Muscle layer of colon (tissue), 2 donors: ENCODE data around the gene CC2D1A.

ENCODE experiments used
- H3K27ac ChIP-seq: one replicate; pipeline ENCODE4 v1.7.0; 2013; ENCODE audit warnings: low read depth, mild to moderate bottlenecking, low read length, moderate library complexity
- H3K27me3 ChIP-seq, 2 donors: one replicate each; pipeline ENCODE4 v1.7.0; 2013; ENCODE audit warnings: low read length in 2 of 2, mild to moderate bottlenecking in 2 of 2; ENCODE audit not compliant: insufficient read depth in 2 of 2, control insufficient read depth in 1 of 2
- H3K36me3 ChIP-seq: one replicate; pipeline ENCODE4 v1.7.0; 2013; ENCODE audit warnings: mild to moderate bottlenecking, low read length; ENCODE audit not compliant: insufficient read depth
- H3K4me1 ChIP-seq: one replicate; pipeline ENCODE4 v1.7.0; 2013; ENCODE audit warnings: mild to moderate bottlenecking, low read length; ENCODE audit not compliant: insufficient read depth
- H3K4me3 ChIP-seq, 2 donors: one replicate each; pipeline ENCODE4 v1.7.0; 2013; ENCODE audit warnings: low read length in 2 of 2, low read depth in 1 of 2, mild to moderate bottlenecking in 1 of 2, moderate library complexity in 1 of 2
- H3K9ac ChIP-seq: one replicate; pipeline ENCODE4 v1.7.0; 2013; ENCODE audit warnings: low read length
- H3K9me3 ChIP-seq: one replicate; pipeline ENCODE4 v1.7.0; 2013; ENCODE audit warnings: mild to moderate bottlenecking, low read length
- donor health status: abdominal sarcoma.
- donor health status: Adenocarcinoma of cecum.

CC2D1A gene

GRCh38 chr19:13881251-13881691 lies 24.7 kb upstream of the CC2D1A start:
- Histone ChIP-seq H3K36me3 (no peaks in the 10 kb centered on the region), H3K4me3 (no peak overlapping the region), H3K9me3 (no peaks in the 10 kb centered on the region), H3K9ac (no peak overlapping the region), H3K4me1 (peaks cover 18% of the 10 kb centered on the region), H3K27ac (peak overlapping the region; percentile 1), H3K27me3 (no peaks in the 10 kb centered on the region)

GRCh38 chr19:13881692-13882418 lies 24.1 kb upstream of the CC2D1A start:
- Histone ChIP-seq H3K4me1 (peaks cover 18% of the 10 kb centered on the region), H3K9ac (no peak overlapping the region), H3K36me3 (no peaks in the 10 kb centered on the region), H3K4me3 (no peak overlapping the region), H3K27me3 (no peaks in the 10 kb centered on the region), H3K9me3 (no peaks in the 10 kb centered on the region), H3K27ac (peak overlapping the region; percentile 48)

- Histone ChIP-seq H3K27me3 (no peaks in the 10 kb centered on the region), H3K9ac (no peak overlapping the region), H3K4me1 (peaks cover 18% of the 10 kb centered on the region), H3K36me3 (no peaks in the 10 kb centered on the region), H3K9me3 (no peaks in the 10 kb centered on the region), H3K4me3 (no peak overlapping the region), H3K27ac (no peak overlapping the region)
These were observed 23.6 kb upstream of the CC2D1A start for GRCh38 chr19:13882419-13882795.

- no peaks in the 10 kb centered on the region for H3K9me3 ChIP-seq
These were observed 23.2 kb upstream of the CC2D1A start for GRCh38 chr19:13882836-13883235.

GRCh38 chr19:13883516-13884064 lies 22.4 kb upstream of the CC2D1A start:
- Histone ChIP-seq H3K9me3 (no peaks in the 10 kb centered on the region), H3K4me1 (peaks cover 18% of the 10 kb centered on the region), H3K27me3 (no peaks in the 10 kb centered on the region), H3K9ac (no peak overlapping the region), H3K36me3 (no peaks in the 10 kb centered on the region), H3K4me3 (no peak overlapping the region), H3K27ac (no peak overlapping the region)

More at GRCh38 chr19:13882836-13883235, 23.2 kb upstream of the CC2D1A start:
- Histone ChIP-seq H3K4me3 (no peak overlapping the region), H3K9ac (no peak overlapping the region), H3K27me3 (no peaks in the 10 kb centered on the region), H3K36me3 (no peaks in the 10 kb centered on the region), H3K4me1 (peaks cover 18% of the 10 kb centered on the region), H3K27ac (no peak overlapping the region)

- no peaks in the 10 kb centered on the region for H3K27me3 ChIP-seq
- no peaks in the 10 kb centered on the region for H3K36me3 ChIP-seq
- H3K9ac ChIP-seq = no peak overlapping the region
- H3K4me3 ChIP-seq = no peak overlapping the region
- H3K27ac ChIP-seq = no peak overlapping the region
- peaks cover 11% of the 10 kb centered on the region for H3K4me1 ChIP-seq
- no peaks in the 10 kb centered on the region for H3K9me3 ChIP-seq
These were observed 21.0 kb upstream of the CC2D1A start for GRCh38 chr19:13884726-13885591.

GRCh38 chr19:13885826-13886365 lies 20.1 kb upstream of the CC2D1A start:
- H3K27ac ChIP-seq = no peak overlapping the region
- no peak overlapping the region for H3K9ac ChIP-seq

GRCh38 chr19:13887018-13887436 lies 19.0 kb upstream of the CC2D1A start:
- no peak overlapping the region for H3K4me3 ChIP-seq
- H3K27me3 ChIP-seq = no peaks in the 10 kb centered on the region
- H3K27ac ChIP-seq = no peak overlapping the region
- no peaks in the 10 kb centered on the region for H3K9me3 ChIP-seq
- no peaks in the 10 kb centered on the region for H3K36me3 ChIP-seq
- H3K4me1 ChIP-seq = no peaks in the 10 kb centered on the region
- no peak overlapping the region for H3K9ac ChIP-seq

More at GRCh38 chr19:13885826-13886365, 20.1 kb upstream of the CC2D1A start:
- H3K36me3 ChIP-seq = no peaks in the 10 kb centered on the region
- no peak overlapping the region for H3K4me3 ChIP-seq
- no peaks in the 10 kb centered on the region for H3K9me3 ChIP-seq
- H3K4me1 ChIP-seq = peaks cover 5% of the 10 kb centered on the region
- H3K27me3 ChIP-seq = no peaks in the 10 kb centered on the region

- Histone ChIP-seq H3K27ac (no peak overlapping the region), H3K9ac (no peak overlapping the region), H3K4me1 (no peaks in the 10 kb centered on the region), H3K36me3 (no peaks in the 10 kb centered on the region), H3K27me3 (no peaks in the 10 kb centered on the region), H3K9me3 (no peaks in the 10 kb centered on the region), H3K4me3 (no peak overlapping the region)
These were observed 18.5 kb upstream of the CC2D1A start for GRCh38 chr19:13887517-13887916.

GRCh38 chr19:13888281-13888680 lies 17.7 kb upstream of the CC2D1A start:
- H3K36me3 ChIP-seq = no peaks in the 10 kb centered on the region
- H3K4me1 ChIP-seq = no peaks in the 10 kb centered on the region
- no peak overlapping the region for H3K4me3 ChIP-seq
- H3K9ac ChIP-seq = no peak overlapping the region
- H3K9me3 ChIP-seq = no peaks in the 10 kb centered on the region
- no peaks in the 10 kb centered on the region for H3K27me3 ChIP-seq
- H3K27ac ChIP-seq = no peak overlapping the region

GRCh38 chr19:13890136-13890535 lies 15.9 kb upstream of the CC2D1A start:
- no peaks in the 10 kb centered on the region for H3K27me3 ChIP-seq
- H3K9ac ChIP-seq = no peak overlapping the region

More at GRCh38 chr19:13890136-13890535, 15.9 kb upstream of the CC2D1A start:
- no peaks in the 10 kb centered on the region for H3K36me3 ChIP-seq
- H3K27ac ChIP-seq = no peak overlapping the region
- no peaks in the 10 kb centered on the region for H3K4me1 ChIP-seq
- H3K4me3 ChIP-seq = no peak overlapping the region
- H3K9me3 ChIP-seq = no peaks in the 10 kb centered on the region
